Kasumi-1 (cell line): ENCODE data around the gene PPP2R2C.

Experiments used
- DNase-seq, 2 experiments: peaks; one replicate each; lab custom pipeline; 2025; lab: John Stamatoyannopoulos, UW

Gene PPP2R2C

DNA sequence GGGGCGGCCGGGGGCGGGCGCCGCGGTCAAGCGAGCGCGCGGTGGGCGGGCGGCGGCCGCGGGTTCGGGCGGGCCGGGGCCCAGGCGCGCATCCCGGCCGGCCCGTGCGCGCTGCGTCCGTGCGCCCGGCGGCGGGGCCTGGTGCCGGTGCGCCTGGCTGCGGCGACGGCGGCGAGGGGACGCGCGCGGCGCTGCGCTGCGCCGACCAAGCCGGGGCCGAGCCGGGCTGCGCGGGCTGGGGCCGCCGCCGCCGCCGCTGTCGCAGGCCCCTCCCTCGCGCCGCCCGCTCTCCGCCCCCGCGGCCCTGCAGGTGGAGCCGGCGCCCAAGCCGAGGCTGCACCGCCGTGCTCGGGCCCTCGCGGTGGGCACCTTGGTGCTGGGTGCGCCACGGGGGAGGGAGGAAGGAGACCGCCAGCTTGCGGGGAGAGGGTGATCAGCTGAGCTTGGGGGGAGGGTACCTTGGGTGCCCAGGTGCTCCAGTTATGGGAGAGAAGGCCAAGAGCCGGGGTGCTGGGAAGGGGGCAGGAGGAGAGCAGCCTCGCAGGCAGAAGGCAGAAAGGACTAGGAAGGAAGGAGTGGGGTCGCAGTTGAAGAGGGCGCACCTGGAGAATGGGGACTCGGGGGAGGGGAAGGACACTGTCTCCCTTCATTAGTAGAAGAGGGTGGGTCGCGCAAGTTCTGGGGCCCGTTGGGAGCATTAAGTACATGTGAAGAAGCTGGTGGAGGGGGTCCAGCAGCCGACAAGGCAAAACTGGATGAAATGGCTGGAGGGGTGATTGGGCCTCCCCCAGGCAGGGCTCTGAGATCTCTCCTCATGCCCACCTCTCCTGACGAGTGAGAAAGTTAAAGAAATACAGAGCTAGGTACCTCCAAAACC is at the start of gene PPP2R2C:
Gene PPP2R2C, minus strand, starts transcription at position 228 of the 877 bp plus-strand sequence. CDS start 385 bp downstream, outside the sequence.
- no peak for DNase-seq

DNA sequence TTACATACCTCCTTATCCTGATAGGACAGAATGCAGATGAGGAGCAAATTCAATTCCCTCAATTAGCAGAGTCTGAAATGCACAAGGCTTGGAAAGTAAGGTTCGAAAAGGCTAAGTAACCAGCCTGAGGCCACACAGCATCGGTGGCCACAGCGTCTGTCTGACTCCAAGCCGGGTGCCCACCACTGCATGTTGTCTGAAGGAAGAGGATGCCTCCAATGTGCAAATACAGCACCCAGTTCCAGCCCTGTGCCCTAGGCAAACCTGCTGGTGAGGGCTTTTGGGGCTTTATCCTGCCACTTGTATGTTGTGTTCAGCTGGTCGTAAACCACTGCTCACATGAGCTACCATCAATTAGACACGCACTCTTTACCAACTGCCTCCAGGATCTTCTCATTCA is 48.6 kb upstream of the PPP2R2C start:
- DNase-seq = no peak

DNA sequence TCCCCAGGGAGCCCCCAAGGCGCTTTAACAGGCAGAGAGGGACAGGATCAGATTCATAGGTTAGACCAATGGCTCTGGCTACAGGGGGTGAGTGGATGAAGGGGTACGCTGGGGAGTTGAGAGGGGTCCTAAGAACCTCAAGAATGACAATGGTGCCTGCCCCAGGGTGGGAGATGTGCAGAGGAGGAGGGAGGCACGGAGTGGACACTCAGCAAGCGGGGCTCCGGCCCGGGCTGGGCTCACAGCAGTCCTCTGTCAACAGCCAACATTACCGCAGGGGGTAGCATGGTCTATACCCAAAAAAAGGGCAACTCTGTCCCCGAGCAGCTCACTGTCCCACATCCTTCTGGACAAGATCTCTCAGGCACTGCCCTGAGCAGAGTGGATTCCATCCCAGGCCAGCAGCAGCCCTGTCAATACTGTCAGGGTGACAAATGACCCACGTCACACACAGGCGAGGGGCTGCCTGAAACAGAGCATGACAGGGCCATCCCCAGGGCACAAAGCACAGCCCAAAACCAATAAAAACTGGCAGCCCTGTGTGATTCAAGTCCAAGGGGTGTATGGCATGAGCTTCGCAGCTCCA is 47.7 kb upstream of the PPP2R2C start:
- DNase-seq = no peak

- no peak for DNase-seq
These were observed 44.8 kb upstream of the PPP2R2C start for GRCh38 chr4:6517171-6517570.

- DNase-seq = no peak
These were observed 44.3 kb upstream of the PPP2R2C start for GRCh38 chr4:6516762-6517161.

DNA sequence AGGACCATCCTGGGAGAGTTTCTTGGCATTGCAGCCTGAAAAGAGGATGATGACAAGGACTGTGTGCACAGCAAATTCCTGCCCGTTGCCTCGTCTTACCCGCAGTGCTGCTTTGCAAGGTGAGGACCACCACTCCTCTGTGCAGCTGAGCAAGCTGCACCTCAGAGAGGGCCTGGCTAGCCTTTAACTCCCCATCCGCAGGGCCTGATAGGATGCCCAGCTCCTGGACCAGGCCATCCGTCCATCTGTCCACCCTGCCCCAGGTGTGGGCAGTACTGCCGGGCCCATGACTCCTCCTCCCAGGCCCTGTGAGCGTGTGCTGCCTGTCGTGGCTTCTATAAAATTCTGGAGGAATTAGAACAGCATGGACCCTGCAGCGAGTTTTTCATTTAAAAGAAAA is 43.9 kb upstream of the PPP2R2C start:
- no peak for DNase-seq

DNA sequence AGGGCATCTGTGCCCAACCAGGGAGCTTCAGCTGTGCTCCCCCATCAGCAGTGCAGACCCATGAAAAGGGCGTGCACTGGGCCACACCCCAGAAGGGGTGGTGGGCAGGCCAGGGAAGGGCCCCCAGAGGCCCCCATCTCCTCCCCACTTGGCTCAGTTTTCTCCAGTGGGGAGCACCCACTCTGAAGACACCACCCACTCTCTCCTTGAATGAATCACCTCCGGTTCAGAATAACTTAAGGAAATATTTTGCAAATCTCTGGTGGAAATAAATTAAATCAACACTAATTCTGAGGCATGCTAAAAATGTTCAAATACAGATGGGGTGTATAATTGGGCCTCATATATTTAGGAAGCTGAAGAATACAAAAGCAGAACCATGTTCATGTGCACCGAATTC is 41.3 kb upstream of the PPP2R2C start:
- DNase-seq = no peak

- DNase-seq = no peak
These were observed 37.2 kb upstream of the PPP2R2C start for GRCh38 chr4:6509587-6509986.

- no peak for DNase-seq
These were observed 34.9 kb upstream of the PPP2R2C start for GRCh38 chr4:6507345-6507744.

DNA sequence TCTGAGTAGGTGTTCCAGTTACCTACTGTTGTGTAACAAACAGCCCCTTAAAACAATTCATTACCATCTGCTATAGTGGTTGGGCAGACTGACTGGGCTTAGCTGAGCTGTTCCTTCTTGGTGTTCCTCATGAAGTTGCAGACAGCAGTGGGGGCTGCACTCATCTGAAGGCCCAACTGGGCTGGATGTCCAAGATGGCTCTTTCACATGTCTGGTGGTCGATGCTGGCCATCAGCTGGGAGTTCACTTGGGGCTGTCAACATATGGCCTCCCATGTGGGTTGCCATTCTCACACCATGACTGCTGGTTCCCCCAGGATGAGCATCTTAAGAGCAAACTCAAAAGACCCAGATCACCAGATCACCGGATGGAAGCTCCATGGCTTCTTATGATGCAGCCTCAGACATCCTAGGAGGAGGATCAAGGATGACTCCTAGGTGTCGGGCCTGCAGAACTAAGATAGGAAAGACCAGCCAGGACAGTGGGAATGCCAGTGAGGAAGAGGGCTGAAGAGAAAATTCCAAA is 34.3 kb upstream of the PPP2R2C start:
- DNase-seq = no peak

DNA sequence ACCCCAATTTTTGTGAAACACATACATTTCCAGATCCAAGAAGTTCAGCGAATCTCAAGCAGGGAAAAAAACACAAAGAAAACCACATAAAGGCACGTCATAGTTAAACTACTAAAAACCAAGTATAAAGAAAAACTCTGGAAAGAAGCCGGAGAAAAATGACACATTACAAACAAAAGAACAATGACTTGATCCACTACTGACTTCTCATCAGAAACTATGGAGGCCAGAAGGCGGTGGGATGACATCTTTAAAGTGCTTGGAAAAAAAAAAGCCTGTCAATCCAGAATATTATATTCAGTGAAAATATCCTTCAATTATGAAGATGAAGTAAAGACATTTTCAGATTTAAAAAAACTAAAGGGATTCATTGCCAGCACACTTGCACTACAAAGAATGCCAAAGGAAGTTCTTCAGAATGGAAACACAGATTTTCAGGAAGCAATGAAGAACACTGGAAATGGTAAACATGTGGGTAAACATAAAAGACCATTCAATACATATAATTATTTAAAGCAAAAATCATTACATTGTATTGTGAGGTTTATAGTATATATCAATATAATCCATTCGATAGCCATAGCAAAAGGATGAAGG is 32.6 kb upstream of the PPP2R2C start:
- peak; percentile 8 to 9 for DNase-seq

DNA sequence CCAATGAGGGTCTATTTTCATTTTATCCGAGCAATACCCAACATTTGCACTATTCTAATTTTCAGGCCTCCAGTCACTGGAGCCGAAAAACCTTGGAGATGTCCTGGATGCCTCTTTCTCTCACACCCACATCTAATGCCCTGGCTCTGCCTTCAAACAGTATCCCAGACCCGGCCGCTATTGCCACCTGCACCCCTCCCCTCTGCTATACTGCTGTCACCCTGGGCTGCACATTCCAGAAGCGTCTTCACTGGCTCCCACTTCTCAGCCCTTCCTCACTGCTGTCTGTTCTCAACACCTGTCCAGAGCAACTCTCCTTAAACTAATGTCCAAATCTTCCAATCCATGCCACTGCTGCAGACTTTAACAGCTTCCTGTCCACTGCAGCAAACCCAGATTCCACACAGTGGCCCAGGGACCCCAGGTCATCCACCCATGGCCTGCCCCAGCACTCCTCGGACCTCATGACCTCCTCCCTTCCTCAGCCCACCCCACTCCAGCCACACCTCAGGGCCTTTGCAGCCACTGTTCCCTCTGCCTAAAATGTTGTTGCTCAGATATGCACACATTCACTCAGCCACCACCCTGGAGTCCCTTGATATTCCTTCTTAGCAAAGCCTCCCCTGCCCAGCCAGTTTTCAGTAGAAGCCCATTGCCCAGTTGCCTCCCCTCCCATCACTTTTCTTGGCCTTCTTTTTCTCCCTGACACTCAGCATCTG is 30.5 kb upstream of the PPP2R2C start:
- no peak for DNase-seq

DNA sequence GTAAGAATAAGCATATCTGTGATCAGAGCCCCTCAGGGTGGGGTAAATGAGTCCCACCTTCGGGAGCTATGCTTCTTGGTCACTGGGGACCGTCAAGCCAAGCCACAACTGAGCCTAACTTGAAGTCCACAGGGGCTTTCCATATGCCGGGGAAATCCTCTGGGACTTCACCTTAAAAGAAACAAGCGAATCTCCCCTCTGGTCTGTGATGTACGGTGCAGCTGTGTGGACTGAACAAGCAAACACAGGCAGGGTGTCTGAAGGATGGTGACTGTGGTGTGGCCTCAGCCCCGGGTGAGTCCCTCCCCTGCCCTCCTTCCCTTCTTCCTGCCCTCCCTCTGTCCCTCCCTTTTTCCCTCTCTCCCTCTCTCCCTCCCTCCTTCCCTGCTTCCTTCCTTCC is 29.7 kb upstream of the PPP2R2C start:
- DNase-seq = no peak

GRCh38 chr4:6501171-6501570 is 28.8 kb upstream of the PPP2R2C start:
- DNase-seq = no peak

GRCh38 chr4:6500481-6501140 is 28.2 kb upstream of the PPP2R2C start:
- DNase-seq = no peak

DNA sequence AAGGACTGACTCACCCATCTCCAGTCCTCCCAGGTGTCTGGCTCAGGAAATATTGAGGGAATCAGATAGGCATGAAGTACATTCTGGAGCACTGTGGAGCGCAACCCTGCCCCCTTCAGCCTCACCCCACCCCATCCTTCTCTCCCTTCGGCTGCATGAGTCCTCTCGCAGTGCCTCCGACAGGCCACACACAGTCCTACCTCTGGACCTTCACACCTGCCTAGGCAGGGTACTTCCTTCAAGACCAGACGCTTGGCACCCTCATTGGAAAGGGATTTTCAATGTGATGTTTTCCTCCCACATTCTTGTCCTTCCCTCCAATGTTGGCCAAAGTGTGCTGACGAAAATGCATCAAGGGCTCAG is 26.8 kb upstream of the PPP2R2C start:
- no peak for DNase-seq

DNA sequence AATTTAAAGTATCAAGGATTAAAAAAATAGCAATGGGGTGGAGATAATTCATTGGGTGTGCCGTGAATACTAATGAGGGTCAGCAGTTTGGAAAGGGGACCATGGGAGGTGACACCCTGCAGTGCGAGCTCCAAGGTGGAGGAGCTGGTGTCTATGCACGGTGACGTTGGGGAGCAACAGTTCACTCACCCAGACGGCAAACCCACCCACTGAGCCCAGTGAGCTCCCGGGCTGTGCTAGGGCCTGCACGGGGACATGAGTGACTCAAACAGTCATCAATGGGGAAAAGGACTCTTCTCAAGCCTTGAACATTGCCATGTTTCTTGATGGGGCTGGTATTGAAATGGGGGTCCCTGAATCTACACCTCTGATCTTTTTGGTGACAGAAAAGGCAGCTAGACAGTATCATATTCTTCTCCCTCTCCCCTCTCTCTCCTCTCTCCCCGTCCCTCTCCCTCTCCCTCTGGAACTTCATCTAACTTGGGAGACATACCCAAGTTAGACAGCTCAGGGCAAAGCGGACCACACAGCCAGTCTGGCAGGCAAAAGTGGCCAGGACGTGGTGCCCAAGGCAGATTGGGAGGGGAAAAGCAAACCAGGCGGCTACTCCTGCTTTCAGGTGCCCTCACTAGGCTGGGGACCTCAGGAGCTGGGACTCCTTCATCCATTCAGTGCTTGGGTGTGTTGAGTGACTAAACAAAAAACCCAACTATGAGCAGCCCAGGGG is 26.3 kb upstream of the PPP2R2C start:
- DNase-seq = no peak

DNA sequence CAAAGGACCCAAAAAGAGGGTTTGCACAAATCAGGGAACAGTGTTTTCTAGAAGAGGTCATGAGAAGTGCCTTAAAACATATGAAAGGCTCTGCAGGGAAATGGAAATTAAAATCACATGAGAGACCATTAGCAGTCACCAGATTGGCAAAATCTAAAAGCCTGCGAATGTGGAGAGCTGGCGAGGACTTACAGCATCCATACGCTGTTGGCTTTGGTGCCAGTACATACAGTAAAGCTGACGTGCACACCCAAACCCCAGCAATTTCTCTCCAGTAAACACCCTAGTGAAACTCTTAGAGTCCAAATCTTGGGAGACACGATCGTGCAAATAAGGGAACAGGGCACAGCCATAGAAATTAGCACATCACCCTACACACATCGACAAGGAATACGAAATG is 25.4 kb upstream of the PPP2R2C start:
- no peak for DNase-seq

- DNase-seq = no peak
These were observed 23.3 kb upstream of the PPP2R2C start for GRCh38 chr4:6495736-6496135.

DNA sequence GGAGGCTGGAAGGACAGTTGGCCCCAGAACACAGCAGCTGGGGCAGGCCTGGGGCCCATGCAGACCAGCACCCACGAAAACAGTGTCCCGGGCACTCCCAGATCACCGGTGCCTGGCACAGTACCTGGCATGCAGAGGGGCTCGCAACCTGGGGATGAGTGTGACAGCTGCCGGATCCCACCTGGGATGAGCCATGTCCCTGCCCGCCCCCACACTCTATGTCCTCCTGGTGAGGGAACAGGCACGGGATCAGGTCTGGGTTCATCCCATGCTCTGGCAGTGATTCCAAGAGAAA is 22.8 kb upstream of the PPP2R2C start:
- DNase-seq = no peak
